Uterus (tissue), 2 donors: ENCODE data around the gene FAM24A.

ENCODE experiments used
- CTCF ChIP-seq, 4 experiments: fragments of 200-600 bp in 2 of 4; fragments of 450-650 bp in 2 of 4; sonication (generic) in 2 of 4; IDR thresholded peaks; one replicate each; pipeline ENCODE4 v1.5.1; 2016 to 2019; ENCODE audit warnings: antibody characterized with exemption in 4 of 4, mild to moderate bottlenecking in 2 of 4, moderate library complexity in 1 of 4
- POLR2A ChIP-seq, 2 donors: fragments of 450-650 bp; IDR thresholded peaks; one replicate each; pipeline ENCODE4 v1.6.1; 2016; ENCODE audit warnings: antibody characterized with exemption in 2 of 2, mild to moderate bottlenecking in 1 of 2, moderate library complexity in 1 of 2

DNA sequence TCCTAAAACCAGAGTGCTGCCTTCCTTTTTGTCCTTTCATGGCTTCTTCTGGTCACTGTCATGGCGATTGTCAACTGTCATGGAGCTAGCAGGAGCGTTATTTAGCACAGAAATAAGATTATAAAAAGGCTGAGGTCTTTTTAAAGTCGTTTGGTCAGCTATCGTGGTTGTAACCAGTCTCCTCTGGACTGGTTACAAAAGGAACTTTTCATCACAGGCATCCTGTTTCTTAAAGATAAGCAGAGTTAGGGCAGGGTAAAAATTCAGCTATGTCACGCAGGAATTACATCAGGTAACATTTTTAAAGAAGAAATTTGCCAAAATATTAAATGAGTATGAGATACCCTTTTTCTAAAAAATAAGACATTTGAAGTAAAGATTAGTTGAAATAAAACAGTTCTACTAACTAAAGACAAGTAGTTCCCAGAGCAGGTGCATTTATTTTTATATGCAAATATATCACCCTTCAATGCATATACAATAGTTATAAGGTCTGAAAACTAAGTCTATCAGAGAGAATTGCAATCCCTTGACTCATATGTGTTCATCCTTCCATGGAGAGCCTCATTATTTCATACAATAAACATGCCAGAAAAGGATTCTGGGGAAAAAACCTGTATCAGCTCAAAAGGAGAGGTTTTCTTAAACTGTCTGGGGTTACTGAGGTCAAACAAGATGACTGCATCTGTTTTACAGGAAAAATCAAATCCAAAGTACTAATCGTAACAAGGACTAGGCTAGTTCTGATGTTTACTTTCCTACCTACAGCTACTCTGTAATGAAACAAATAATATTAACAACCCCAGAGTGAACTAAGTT, 20.9 kb downstream of the FAM24A start:
- TF ChIP-seq POLR2A (IDR thresholded peaks at IDR 0.05) (no peak), CTCF (IDR thresholded peaks at IDR 0.05) (no peak)
